HEK293 (cell line): ENCODE measurements around the gene LRP1B.

Experiments used
- CTCF ChIP-seq: fragments of 450-650 bp; formaldehyde crosslinking; IDR thresholded peaks from 2 replicates; pipeline ENCODE4 v1.5.1; 2016; ENCODE audit warnings: missing biosample characterization, missing genetic modification characterization
- HOXC10 ChIP-seq: sonication (generic); formaldehyde crosslinking; IDR thresholded peaks from 2 replicates; pipeline ENCODE4 v1.8.1; 2023; ENCODE audit warnings: mild to moderate bottlenecking, missing genetic modification reagents
- OVOL3 ChIP-seq: fragments of 450-650 bp; formaldehyde crosslinking; IDR thresholded peaks from 2 replicates; pipeline ENCODE4 v1.5.1; 2016; ENCODE audit warnings: missing biosample characterization, missing genetic modification characterization
- SALL2 ChIP-seq: fragments of 450-650 bp; formaldehyde crosslinking; IDR thresholded peaks from 2 replicates; pipeline ENCODE4 v1.5.0; 2017; ENCODE audit warnings: missing biosample characterization, mild to moderate bottlenecking, missing genetic modification characterization, borderline replicate concordance
- ZBTB10 ChIP-seq: fragments of 450-650 bp; formaldehyde crosslinking; IDR thresholded peaks from 2 replicates; pipeline ENCODE4 v1.5.1; 2016; ENCODE audit warnings: missing biosample characterization, missing genetic modification characterization
- ZNF175 ChIP-seq: fragments of 450-650 bp; formaldehyde crosslinking; IDR thresholded peaks from 2 replicates; pipeline ENCODE4 v1.5.1; 2016; ENCODE audit warnings: missing biosample characterization, missing genetic modification characterization

GRCh38 chr2:142130111-142131009, 456 bp downstream of the LRP1B start:
- TF ChIP-seq SALL2 (tag by site-specific recombination), result no peak
- no peak for TF ChIP-seq OVOL3 (tag by site-specific recombination)
- TF ChIP-seq CTCF (tag by site-specific recombination), result no peak
- TF ChIP-seq ZBTB10 (tag by site-specific recombination), result no peak
- TF ChIP-seq HOXC10, result no peak
- TF ChIP-seq ZNF175 (tag by site-specific recombination), result no peak
